HG03342 (cell line): Measurements from ENCODE around the gene BCAP31.
"Not testable (repeated sequence)": the region's sequence is repeated elsewhere in the genome, so short reads cannot be mapped to it uniquely, and the experiment has no call there.

ENCODE experiments used
- ATAC-seq: cut with Tn5 transposase; IDR thresholded peaks from one replicate; pipeline ENCODE4 v1.9.1; 2021; ENCODE audit warnings: mild to moderate bottlenecking, moderate library complexity; ENCODE audit not compliant: unreplicated experiment

Gene BCAP31

DNA sequence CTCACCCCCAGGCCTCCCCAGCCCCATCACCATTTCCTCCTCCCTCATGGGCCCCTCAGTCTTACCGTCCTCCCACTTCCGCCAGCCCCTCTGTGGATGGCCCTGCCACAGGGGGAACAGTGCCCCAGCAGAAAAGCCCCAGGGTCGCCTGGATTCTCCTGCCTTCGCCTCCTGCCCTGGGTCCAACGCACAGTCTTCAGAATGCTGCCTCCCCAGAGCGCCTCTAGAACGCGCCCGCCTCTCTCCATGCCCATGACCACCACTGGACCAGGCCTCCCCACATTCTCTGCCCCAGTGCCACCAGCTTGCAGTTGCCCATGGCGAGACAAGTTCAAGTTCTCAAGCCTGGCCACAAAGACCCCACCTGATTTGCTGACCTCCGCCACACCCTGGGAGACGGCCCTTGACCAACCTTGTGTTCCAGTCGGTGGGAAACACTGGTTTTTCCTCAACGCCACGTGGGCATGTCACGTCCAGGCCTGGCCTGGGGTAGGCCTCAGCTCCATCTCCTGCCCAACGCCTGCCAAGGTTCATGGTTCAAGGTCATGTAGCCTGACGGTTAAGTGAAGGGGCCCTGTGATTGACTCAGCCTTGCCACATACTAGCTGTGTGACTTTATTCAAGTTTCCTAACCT is 39.2 kb upstream of the BCAP31 start:
- ATAC-seq = no peak

DNA sequence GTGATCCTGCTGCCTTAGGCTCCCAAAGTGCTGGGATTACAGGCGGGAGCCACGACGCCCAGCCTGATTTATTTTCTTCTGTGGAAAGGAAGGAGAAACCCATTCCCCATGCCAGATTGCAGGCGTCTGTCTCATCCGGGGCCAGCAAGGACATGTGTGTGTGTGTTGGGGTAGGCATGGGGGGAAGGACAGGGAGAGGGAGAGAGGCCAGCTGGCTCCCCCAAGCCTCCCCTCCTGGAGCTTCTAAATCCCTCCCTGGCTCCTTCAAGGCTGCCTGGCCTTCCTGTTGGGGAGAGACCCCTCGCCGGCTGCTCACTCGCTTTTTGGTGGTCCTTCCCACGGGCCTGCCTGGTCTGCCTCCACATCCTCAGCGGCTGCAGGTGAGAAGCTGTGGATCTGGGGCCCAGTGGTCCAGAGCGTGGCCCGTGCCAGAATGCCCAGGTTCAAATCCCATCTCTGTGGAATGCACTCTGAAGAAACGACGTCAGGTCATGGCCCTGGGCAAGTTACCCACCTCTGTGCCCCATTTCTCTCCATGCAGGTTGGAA is 38.5 kb upstream of the BCAP31 start:
- ATAC-seq = no peak

DNA sequence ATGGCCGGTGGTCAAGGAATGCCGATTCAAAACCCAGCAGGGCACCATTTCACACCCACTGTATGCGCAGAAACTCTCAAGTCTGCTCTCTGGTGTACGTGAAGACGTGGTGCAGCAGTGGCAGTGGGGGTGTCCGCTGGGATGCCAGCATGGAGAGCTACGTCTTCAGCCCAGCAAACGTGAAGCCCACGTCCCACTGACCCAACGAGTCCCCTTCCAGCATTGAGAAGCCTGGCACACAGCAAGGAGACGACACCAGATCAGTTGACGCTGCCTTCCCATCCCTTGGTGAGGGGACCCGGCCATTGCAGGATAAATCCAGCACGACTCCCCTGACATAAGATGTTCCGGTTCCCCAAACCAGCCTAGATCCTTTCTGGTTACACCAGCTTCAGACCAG is 37.7 kb upstream of the BCAP31 start:
- ATAC-seq = no peak

DNA sequence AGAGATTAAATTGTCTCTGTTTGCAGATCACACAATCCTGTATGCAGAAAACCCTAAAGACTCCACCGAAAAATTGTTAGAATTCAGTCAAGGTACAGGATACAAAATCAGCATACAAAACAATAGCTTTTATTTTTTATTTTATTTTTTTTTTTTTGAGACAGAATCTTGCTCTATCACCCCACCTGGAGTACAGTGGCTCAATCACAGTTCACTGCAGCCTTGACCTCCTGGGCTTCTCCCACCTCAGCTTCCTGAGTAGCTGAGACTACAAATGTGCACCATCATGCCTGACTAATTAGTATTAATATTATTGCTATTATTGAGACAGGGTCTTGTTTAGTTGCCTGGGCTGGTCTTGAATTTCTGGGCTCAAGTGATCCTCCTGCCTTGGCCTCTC is 30.9 kb upstream of the BCAP31 start:
- ATAC-seq = no peak

DNA sequence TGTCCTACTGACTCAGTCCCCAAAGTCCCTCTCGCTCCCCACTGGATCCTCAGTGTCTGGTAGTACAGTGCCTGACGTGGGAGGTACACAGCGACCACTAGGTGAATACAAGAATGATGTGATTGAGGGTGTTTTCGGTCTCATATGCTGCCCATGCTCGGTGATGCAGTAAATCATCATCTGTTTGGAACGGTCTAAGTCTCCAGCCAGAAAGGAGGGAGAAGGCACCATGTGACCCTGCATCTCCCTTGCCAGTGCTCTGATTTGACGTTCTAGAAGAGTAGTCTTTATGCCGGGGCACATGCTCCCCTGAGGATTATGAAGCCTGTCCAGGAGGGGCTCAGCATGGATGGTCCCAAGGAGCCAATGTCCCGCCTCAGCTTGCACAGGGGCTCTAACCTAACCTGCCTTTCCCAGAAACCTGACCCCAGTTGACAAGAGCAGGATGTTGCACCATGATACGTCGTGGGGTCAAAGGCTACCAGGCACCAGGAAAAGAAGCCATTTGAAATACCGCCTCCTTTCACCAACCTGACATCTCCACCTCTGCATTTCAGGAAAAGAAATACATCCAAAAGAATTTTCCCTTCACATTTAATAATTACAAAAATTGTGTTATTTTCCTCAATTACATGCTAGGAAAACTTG is 26.1 kb upstream of the BCAP31 start:
- no peak for ATAC-seq

DNA sequence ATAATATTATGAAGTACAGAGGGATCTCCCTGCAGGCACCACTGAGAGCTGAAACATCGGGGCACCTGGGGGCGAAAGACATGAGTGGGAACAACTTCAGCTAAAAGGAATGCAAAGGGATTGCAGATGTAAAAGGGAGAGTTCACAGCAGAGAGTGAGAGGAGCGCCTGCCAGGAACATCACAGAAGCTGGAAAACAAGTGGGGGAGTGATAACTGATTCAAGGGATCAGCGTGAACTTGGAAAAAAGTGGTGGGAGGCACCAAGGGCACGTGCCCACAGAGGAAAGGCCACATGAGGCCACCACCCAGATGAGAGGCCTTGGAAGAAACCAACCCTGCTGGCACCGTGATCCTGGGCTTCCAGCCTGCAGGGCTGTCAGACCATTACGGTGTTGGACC is 24.8 kb upstream of the BCAP31 start:
- ATAC-seq = not testable (repeated sequence)

DNA sequence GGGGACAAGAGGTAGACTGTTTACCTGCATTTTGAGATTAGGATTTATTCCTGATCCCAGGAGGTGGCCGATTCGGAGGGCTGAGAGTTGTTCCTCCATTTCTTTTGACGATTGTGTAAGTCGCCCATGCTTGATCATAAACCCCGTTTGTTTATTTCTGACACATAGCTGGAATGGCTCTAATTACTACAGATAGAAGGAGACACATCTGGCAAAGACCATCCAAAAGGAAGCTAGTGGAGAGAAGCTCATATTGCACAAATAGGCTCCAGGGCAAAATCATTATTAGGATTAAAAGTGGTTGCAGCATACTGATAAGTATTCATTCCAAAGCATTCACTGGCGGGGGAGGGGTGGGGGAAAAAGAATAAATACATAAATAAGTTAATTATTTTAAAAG is 22.8 kb upstream of the BCAP31 start:
- not testable (repeated sequence) for ATAC-seq

DNA sequence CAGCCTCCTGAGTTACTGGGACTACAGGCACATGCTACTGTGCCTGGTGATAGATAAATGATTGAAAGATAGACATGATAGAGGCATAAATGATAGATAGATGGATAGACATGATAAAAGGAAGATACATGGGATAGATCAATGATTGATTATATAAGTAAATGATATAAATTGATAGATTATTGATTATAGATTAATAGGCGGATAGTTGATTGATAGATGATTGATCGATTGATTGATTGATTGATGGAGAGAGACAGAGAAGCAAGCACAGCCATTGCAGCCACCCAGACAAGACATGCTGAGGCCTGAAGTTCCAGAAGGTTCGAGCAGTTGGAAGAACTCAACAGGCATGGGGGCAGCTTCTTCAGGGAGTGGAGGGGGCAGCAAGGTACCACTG is 22.2 kb upstream of the BCAP31 start:
- no peak for ATAC-seq

DNA sequence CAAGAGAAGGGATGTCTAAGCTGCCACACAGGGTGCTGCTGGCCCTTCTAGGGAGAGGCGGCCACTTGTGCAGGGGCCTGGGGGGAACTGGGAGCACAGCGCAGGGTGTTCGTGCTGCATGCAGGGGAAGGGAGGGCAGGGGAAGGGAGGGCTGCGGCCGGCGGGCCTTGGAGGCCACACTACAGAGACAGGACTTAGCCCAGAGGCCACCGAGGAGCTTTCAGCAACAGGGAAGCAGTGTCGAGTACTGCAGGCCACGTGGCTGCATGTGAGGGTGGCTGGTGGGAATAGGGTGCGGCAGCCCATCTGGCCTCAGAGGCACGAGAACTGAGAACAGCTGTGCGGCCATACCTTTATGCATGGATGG is 20.9 kb upstream of the BCAP31 start:
- not testable (repeated sequence) for ATAC-seq

DNA sequence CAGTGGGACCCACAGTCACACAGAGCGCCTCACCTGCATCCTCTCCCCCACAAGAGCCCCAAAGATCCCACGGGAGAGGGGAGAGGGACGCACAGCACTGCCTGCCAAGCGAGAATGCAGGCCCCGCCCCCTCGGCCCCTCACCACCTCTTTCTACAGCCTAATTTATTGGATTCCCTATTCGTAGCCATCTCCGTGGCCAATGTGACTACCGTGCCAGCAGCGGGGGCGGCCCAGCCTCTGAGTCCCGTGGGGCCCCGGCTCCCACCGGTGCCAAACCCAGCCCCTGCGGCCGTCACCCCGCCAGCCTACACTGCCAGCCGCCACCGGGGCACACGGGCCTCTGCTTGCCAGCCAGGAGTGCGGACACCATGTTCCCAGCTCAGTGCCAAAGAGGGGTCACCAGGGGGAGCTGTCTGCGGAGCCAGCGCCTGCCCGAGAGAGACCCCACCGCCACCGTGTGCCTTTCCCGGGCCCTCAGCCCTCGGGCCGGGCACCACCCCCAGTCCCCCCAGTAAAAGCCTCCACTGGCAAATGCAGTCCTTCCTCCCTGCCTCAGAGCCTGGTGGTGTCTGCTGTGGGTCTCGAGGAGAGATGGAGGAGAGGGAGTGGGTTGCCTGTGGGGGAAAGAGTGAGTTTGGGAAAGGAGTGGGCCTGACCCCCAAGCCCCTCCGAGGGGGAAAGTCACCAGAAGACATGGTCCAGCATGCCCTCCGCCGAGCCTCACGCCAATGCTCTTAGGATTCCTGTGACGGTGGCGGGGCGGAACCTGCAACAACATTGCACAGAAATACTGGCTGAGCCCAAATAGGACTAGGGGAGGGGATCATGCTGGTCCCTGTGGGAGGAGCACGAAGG is 20.3 kb upstream of the BCAP31 start:
- ATAC-seq = no peak

DNA sequence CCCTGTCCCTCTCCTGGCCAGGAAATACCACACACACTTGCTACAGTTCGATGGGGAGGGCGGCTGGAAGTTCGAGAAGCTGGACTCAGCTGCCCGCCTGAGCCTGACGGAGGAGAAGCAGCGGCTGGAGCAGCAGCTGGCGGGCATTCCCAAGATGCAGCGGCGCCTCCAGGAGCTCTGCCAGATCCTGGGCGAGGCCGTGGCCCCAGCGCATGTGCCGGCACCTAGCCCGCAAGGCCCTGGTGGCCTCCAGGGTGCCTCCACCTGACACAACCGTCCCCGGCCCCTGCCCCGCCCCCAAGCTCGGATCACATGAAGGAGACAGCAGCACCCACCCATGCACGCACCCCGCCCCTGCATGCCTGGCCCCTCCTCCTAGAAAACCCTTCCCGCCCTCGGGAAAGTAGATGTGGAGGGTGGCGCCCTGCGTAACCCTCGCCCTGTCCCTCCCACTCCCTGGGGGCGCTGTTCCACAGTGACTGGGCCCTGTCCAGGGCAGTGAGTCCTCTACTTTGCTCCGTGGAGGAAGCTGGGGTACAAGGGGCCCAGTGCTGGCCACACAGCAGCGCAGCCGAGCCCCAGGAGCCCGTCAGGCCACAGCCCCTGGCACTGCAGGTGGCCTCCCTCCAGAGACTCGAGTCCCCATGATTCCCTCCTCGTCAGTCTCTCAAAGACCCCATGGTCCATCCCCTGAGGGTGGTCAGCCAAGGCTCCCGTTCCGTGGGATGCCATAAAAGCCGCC is 19.5 kb upstream of the BCAP31 start:
- not testable (repeated sequence) for ATAC-seq

DNA sequence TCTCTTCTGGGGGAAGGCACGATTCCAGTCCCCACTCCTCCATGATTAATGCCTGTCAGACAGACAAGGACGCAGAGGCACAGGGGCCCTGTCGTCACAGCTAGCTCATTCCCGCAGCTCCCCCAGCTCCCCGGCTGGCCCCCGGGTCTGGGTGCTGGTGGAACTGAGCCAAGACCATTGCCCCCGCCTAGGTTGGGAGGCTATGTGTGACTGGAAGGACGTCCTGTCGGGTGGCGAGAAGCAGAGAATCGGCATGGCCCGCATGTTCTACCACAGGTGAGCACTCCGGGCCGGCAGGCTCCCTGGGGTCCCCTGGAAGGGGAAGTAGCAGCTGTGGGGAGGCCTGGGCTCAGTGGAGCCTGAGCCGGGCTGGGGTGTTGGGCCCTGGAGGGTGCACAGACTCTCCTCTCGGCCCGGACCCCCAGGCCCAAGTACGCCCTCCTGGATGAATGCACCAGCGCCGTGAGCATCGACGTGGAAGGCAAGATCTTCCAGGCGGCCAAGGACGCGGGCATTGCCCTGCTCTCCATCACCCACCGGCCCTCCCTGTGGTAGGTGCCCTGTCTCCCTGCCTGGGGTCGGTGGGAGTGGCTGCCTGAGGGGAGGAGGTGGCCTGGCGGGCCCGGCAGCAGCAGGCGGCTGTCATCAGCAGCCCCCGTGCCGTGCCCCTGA is 18.7 kb upstream of the BCAP31 start:
- ATAC-seq = not testable (repeated sequence)

DNA sequence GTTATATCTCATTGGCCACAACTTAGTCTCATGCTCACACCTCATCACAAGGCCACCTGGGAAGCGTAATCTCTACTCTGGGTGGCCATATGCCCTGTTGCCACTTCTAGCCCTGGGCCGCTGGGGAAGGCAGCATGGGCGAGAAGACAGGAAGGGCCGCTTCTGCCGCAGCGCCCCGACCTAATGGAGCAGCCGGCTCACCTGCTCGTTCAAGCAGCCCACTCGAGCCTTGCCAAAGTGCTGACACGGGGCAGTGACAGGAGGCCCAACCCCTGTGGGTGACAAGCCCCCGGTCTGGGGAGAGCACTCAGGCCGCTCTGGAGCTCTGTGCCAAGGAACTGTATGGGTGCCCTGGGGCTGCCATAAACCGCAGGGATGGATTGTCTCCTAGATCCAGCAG is 17.9 kb upstream of the BCAP31 start:
- ATAC-seq = not testable (repeated sequence)

DNA sequence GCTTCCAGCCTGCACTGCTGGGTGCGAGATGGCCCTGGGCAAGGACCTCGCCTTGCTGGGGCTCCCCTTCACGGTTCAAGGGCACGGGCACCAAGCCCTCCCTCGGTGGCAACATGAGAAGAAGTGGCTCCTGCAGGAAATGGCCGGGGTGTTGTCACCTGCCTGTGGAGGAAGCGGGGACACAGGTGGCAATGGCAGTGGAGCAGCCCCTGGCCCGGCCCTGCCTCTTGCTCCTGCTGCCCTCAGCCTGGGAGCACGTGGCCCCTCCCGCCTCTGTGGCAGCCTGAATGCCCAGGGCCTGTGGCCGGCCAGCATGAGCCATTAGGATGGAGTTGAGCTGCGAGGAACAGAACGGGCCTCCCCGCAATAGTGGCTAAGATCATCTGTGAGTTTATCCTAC is 17.3 kb upstream of the BCAP31 start:
- ATAC-seq = no peak

DNA sequence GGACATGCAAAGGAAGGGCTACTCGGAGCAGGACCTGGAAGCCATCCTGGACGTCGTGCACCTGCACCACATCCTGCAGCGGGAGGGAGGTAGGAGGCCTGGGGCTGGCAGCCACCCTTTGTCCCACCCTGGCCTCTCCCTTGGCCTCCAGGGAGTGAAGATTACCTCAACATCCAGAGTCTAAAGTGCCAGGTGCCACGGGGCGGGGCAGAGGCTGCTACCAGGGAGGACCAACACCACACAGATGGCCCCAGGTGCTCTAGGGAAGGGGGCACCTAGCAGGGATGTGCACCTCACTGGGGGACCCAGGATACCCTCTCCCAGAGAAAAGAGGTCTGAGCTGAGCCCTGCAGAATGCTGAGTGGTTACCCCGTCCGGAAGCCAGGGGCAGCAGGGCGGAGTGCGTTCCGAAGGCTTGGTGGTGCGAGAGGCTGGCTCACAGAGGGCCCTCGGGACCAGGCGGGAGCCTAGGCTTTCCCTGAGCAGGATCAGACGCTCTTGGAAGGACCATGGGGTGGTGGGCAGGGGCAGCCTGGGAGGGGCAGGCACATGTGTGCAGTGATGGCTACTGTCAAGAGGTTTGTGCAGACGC is 16.5 kb upstream of the BCAP31 start:
- ATAC-seq = no peak

DNA sequence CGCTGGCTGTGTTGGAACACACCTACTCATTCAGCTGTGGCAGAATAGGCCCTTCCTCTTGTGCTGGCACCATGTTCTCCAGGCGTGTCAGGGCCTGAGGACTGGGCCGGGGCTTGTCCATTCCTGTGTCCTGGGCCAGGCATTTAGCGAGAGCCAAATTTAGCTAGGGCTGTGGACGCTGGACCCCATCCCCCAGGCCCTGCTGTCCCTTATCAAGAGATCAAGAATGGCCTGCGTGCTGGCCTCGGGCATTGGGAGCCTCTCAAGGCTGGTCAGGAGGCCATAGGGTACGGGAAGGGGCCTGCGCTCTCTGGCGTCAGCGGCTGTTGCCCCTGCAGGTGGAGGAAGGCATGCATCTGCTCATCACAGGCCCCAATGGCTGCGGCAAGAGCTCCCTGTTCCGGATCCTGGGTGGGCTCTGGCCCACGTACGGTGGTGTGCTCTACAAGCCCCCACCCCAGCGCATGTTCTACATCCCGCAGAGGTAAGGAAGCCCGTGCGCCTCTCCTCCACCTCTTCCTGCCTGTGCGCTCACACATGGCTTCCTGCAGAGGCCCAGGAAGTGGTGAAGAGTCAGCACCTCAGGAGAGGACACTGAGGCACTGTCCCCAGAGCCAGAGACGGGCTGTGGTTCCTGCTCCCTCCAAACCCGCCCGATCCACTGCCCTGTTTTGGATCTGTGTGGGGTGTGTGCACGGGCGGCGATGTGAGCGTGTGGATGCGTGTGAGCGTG is 15.7 kb upstream of the BCAP31 start:
- ATAC-seq = no peak

DNA sequence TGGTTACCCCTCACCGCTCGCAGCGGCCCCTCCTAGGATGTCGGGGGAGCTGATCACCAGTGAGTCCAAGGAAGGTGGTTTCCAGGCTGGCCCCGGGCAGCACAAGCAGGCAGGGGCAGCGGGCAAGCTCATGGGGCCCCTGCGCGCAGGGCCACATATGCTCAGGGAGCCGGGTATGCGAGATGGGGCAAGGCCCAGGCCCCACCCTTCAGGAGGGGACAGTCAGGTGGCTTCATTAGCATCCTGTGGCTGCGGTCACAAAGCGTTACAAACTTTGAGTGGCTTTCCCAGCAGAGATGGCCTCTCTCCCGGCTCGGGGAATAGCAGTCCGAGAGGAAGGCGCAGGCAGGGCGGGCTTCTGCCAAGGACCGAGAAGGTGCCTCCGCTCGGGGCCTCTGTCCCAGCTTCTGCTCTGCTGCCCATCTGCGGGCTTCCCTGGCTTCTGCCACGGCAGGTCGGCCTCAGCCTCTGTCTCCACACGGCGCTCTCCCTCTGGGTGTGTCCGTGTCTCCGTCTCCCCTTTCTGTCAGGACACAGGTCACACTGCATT is 13.9 kb upstream of the BCAP31 start:
- ATAC-seq = no peak

DNA sequence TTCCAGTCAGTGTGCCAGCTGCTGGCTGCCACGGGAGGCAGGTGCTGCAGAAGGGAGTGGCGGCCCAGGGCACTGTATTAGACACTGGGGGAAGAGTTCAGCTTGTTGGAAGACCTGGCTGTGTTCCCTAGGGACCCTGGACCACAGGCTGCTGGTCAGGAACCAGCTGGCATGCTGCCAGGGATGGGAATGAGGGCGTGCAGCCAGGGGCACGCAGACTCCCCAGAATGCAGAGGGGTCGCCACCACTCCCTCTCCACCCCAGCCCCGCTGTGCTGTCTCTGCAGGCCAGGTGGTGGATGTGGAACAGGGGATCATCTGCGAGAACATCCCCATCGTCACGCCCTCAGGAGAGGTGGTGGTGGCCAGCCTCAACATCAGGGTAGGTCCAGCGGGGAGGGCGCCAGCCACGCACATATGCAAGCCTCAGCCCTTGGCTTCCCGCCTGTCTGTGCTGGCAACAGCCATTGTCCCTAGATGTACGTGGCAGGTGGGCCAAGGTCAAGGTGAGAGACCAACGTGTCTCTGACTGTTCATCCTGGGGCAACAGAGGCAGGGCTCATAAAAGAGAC is 12.8 kb upstream of the BCAP31 start:
- no peak for ATAC-seq
